Measurements from ENCODE around the gene PRXL2C. TPM values are rescaled to one million over a fixed set of nuclear protein-coding genes. Genes with fewer than 3 reads are reported as not detected.
"Not testable (repeated sequence)": the region's sequence is repeated elsewhere in the genome, so short reads cannot be mapped to it uniquely, and the experiment has no call there.

The PRXL2C gene
- polyA plus RNA-seq, 4 donors = 5.8 to 7.4 (median 6.7) TPM

GRCh38 chr9:96614664-96615063 is 40.5 kb downstream of the PRXL2C start:
- DNase-seq (ENCODE audit: low read depth in 4 of 4, low spot score in 3 of 4) = not testable (repeated sequence)

- DNase-seq (ENCODE audit: low read depth in 4 of 4, low spot score in 3 of 4) = no peak
Observed at GRCh38 chr9:96612966-96613589, 42.0 kb downstream of the PRXL2C start.

GRCh38 chr9:96612105-96612965 is 42.8 kb downstream of the PRXL2C start:
- no peak for DNase-seq (ENCODE audit: low read depth in 4 of 4, low spot score in 3 of 4)

- DNase-seq (ENCODE audit: low read depth in 4 of 4, low spot score in 3 of 4) = no peak
Observed at GRCh38 chr9:96611302-96611701, 43.8 kb downstream of the PRXL2C start.

- DNase-seq (ENCODE audit: low read depth in 4 of 4, low spot score in 3 of 4) = no peak
Observed at GRCh38 chr9:96609732-96610131, 45.4 kb downstream of the PRXL2C start.

- no peak for DNase-seq (ENCODE audit: low read depth in 4 of 4, low spot score in 3 of 4)
Observed at GRCh38 chr9:96607971-96608370, 47.1 kb downstream of the PRXL2C start.

- no peak for DNase-seq (ENCODE audit: low read depth in 4 of 4, low spot score in 3 of 4)
Observed at GRCh38 chr9:96605328-96605727, 49.8 kb downstream of the PRXL2C start.

GRCh38 chr9:96604004-96604319 is 51.2 kb downstream of the PRXL2C start:
- no peak for DNase-seq (ENCODE audit: low read depth in 4 of 4, low spot score in 3 of 4)

GRCh38 chr9:96603305-96604003 is 51.7 kb downstream of the PRXL2C start:
- no peak for DNase-seq (ENCODE audit: low read depth in 4 of 4, low spot score in 3 of 4)

- DNase-seq (ENCODE audit: low read depth in 4 of 4, low spot score in 3 of 4) = no peak
Observed at GRCh38 chr9:96599298-96599697, 55.8 kb downstream of the PRXL2C start.

- DNase-seq (ENCODE audit: low read depth in 4 of 4, low spot score in 3 of 4) = no peak
Observed at GRCh38 chr9:96596601-96597111, 58.5 kb downstream of the PRXL2C start.

Other genes starting within 250 kb of the PRXL2C start
- 10 to 100 TPM in 3 of 4 donors, 1 to 10 TPM in 1; 10.0 to 12.0 (median 10.2) TPM for gene ZNF367, start 236.9 kb downstream of the PRXL2C start, polyA plus RNA-seq (ENCODE audit: insufficient read length in 4 of 4)
- gene HABP4, start 205.1 kb downstream of the PRXL2C start, polyA plus RNA-seq (ENCODE audit: insufficient read length in 4 of 4) = 10 to 100 TPM; 20.9 to 22.5 (median 21.6) TPM
- 10 to 100 TPM; 25.0 to 29.8 (median 28.9) TPM for gene CDC14B, start 35.5 kb downstream of the PRXL2C start, polyA plus RNA-seq (ENCODE audit: insufficient read length in 4 of 4)
- gene ZNF510, start 122.8 kb upstream of the PRXL2C start, polyA plus RNA-seq (ENCODE audit: insufficient read length in 4 of 4) = 10 to 100 TPM; 17.9 to 23.2 (median 21.7) TPM
- 1 to 10 TPM; 6.7 to 8.5 (median 7.5) TPM for gene ZNF782, start 199.2 kb upstream of the PRXL2C start, polyA plus RNA-seq (ENCODE audit: insufficient read length in 4 of 4)